ENCODE data around the gene B3GALT6.

B3GALT6 gene

GRCh38 chr1:1196431-1197187, 35.4 kb upstream of the B3GALT6 start:
- no peak for DNase-seq (ENCODE audit: low read depth)
- Histone ChIP-seq H3K27me3 (replicated peaks; ENCODE audit: control insufficient read depth, insufficient read depth, low read length) (peaks cover 6% of the 10 kb centered on the region), H3K9ac (ENCODE audit: low read length) (no peak overlapping the region), H3K36me3 (ENCODE audit: control insufficient read depth, insufficient read depth, low read length, severe bottlenecking) (no peaks in the 10 kb centered on the region), H3K4me3 (ENCODE audit: low read length) (no peak overlapping the region), H3K9me3 (ENCODE audit: control insufficient read depth, low read length) (peaks cover 30% of the 10 kb centered on the region), H3K4me1 (ENCODE audit: control insufficient read depth, insufficient read depth, low read length) (no peaks in the 10 kb centered on the region)

GRCh38 chr1:1197188-1197500, 34.9 kb upstream of the B3GALT6 start:
- Histone ChIP-seq H3K9me3 (ENCODE audit: control insufficient read depth, low read length) (peaks cover 24% of the 10 kb centered on the region), H3K4me1 (ENCODE audit: control insufficient read depth, insufficient read depth, low read length) (no peaks in the 10 kb centered on the region), H3K9ac (ENCODE audit: low read length) (no peak overlapping the region), H3K36me3 (ENCODE audit: control insufficient read depth, insufficient read depth, low read length, severe bottlenecking) (no peaks in the 10 kb centered on the region), H3K27me3 (replicated peaks; ENCODE audit: control insufficient read depth, insufficient read depth, low read length) (peaks cover 5% of the 10 kb centered on the region), H3K4me3 (ENCODE audit: low read length) (no peak overlapping the region)
- no peak for DNase-seq (ENCODE audit: low read depth)

- H3K36me3 ChIP-seq (ENCODE audit: control insufficient read depth, insufficient read depth, low read length, severe bottlenecking), result no peaks in the 10 kb centered on the region
- no peak overlapping the region for H3K4me3 ChIP-seq (ENCODE audit: low read length)
- H3K9ac ChIP-seq (ENCODE audit: low read length), result no peak overlapping the region
- no peaks in the 10 kb centered on the region for H3K27me3 ChIP-seq (replicated peaks; ENCODE audit: control insufficient read depth, insufficient read depth, low read length)
- no peak for DNase-seq (ENCODE audit: low read depth)
- H3K9me3 ChIP-seq (ENCODE audit: control insufficient read depth, low read length), result peaks cover 18% of the 10 kb centered on the region
- no peaks in the 10 kb centered on the region for H3K4me1 ChIP-seq (ENCODE audit: control insufficient read depth, insufficient read depth, low read length)
These were observed 34.2 kb upstream of the B3GALT6 start for GRCh38 chr1:1197551-1198422.

GRCh38 chr1:1198423-1199140, 33.5 kb upstream of the B3GALT6 start:
- H3K4me3 ChIP-seq (ENCODE audit: low read length), result no peak overlapping the region
- no peaks in the 10 kb centered on the region for H3K4me1 ChIP-seq (ENCODE audit: control insufficient read depth, insufficient read depth, low read length)
- H3K27me3 ChIP-seq (replicated peaks; ENCODE audit: control insufficient read depth, insufficient read depth, low read length), result no peaks in the 10 kb centered on the region
- no peaks in the 10 kb centered on the region for H3K36me3 ChIP-seq (ENCODE audit: control insufficient read depth, insufficient read depth, low read length, severe bottlenecking)
- H3K9ac ChIP-seq (ENCODE audit: low read length), result no peak overlapping the region
- H3K9me3 ChIP-seq (ENCODE audit: control insufficient read depth, low read length), result peaks cover 16% of the 10 kb centered on the region
- DNase-seq (ENCODE audit: low read depth), result no peak

- H3K4me1 ChIP-seq (ENCODE audit: control insufficient read depth, insufficient read depth, low read length), result no peaks in the 10 kb centered on the region
- no peaks in the 10 kb centered on the region for H3K36me3 ChIP-seq (ENCODE audit: control insufficient read depth, insufficient read depth, low read length, severe bottlenecking)
- H3K4me3 ChIP-seq (ENCODE audit: low read length), result no peak overlapping the region
- no peak overlapping the region for H3K9ac ChIP-seq (ENCODE audit: low read length)
- DNase-seq (ENCODE audit: low read depth), result no peak
- peaks cover 8% of the 10 kb centered on the region for H3K9me3 ChIP-seq (ENCODE audit: control insufficient read depth, low read length)
- no peaks in the 10 kb centered on the region for H3K27me3 ChIP-seq (replicated peaks; ENCODE audit: control insufficient read depth, insufficient read depth, low read length)
These were observed 32.7 kb upstream of the B3GALT6 start for GRCh38 chr1:1199141-1199960.

GRCh38 chr1:1199961-1200875, 31.8 kb upstream of the B3GALT6 start:
- H3K36me3 ChIP-seq (ENCODE audit: control insufficient read depth, insufficient read depth, low read length, severe bottlenecking), result no peaks in the 10 kb centered on the region
- no peak overlapping the region for H3K4me3 ChIP-seq (ENCODE audit: low read length)
- H3K27me3 ChIP-seq (replicated peaks; ENCODE audit: control insufficient read depth, insufficient read depth, low read length), result peaks cover 6% of the 10 kb centered on the region
- H3K4me1 ChIP-seq (ENCODE audit: control insufficient read depth, insufficient read depth, low read length), result no peaks in the 10 kb centered on the region
- no peaks in the 10 kb centered on the region for H3K9me3 ChIP-seq (ENCODE audit: control insufficient read depth, low read length)
- H3K9ac ChIP-seq (ENCODE audit: low read length), result no peak overlapping the region
- no peak for DNase-seq (ENCODE audit: low read depth)

- H3K4me3 ChIP-seq (ENCODE audit: low read length), result no peak overlapping the region
These were observed 30.9 kb upstream of the B3GALT6 start for GRCh38 chr1:1200876-1201810.

GRCh38 chr1:1202831-1203560, 29.0 kb upstream of the B3GALT6 start:
- Histone ChIP-seq H3K9me3 (ENCODE audit: control insufficient read depth, low read length) (no peaks in the 10 kb centered on the region), H3K27me3 (replicated peaks; ENCODE audit: control insufficient read depth, insufficient read depth, low read length) (peaks cover 20% of the 10 kb centered on the region), H3K4me1 (ENCODE audit: control insufficient read depth, insufficient read depth, low read length) (no peaks in the 10 kb centered on the region), H3K9ac (ENCODE audit: low read length) (no peak overlapping the region), H3K36me3 (ENCODE audit: control insufficient read depth, insufficient read depth, low read length, severe bottlenecking) (no peaks in the 10 kb centered on the region), H3K4me3 (ENCODE audit: low read length) (no peak overlapping the region)
- DNase-seq (ENCODE audit: low read depth), result no peak

More at GRCh38 chr1:1200876-1201810, 30.9 kb upstream of the B3GALT6 start:
- no peaks in the 10 kb centered on the region for H3K4me1 ChIP-seq (ENCODE audit: control insufficient read depth, insufficient read depth, low read length)
- H3K27me3 ChIP-seq (replicated peaks; ENCODE audit: control insufficient read depth, insufficient read depth, low read length), result peaks cover 12% of the 10 kb centered on the region
- no peaks in the 10 kb centered on the region for H3K36me3 ChIP-seq (ENCODE audit: control insufficient read depth, insufficient read depth, low read length, severe bottlenecking)
- DNase-seq (ENCODE audit: low read depth), result peak; percentile 79
- H3K9ac ChIP-seq (ENCODE audit: low read length), result no peak overlapping the region
- no peaks in the 10 kb centered on the region for H3K9me3 ChIP-seq (ENCODE audit: control insufficient read depth, low read length)
